Hematopoietic multipotent progenitor cell (in vitro differentiated cells): ENCODE results near the gene UBE2G1. TPM values are rescaled to one million over a fixed set of nuclear protein-coding genes. Genes with fewer than 3 reads are reported as not detected.

Experiments
- DNase-seq, 3 donors: peaks; one replicate each; pipeline ENCODE4 v3.0.0-alpha.2; 2011 to 2015; ENCODE audit warnings: low read depth in 2 of 3, low spot score in 2 of 3
- total RNA-seq: library from RNA; depleted of rRNA; stranded (reverse); fragments of >200 nt; gene quantifications from one replicate; pipeline ENCODE4 v1.2.3, GENCODE V29; 2012

The UBE2G1 gene
- total RNA-seq, 1 donor = 19.9 TPM

DNA sequence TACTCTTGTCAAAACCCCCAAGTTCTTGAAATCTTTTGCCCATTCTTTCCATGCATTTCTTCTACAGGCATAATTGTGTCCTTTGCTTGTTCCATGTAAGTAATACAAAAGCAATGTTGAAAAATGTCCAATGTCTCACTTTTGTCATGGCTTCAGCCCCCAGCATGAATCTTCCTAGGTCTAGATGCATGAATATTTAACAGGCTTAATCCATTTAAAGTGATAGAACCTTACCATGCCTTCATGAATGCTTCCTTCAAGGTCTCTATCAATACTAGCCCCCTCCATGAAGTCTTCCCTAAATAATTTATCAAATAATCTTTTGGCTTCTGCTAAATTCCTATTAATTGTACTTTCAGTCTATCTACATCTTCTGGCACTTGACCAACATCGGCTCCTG, 56.6 kb downstream of the UBE2G1 start:
- no peak for DNase-seq

DNA sequence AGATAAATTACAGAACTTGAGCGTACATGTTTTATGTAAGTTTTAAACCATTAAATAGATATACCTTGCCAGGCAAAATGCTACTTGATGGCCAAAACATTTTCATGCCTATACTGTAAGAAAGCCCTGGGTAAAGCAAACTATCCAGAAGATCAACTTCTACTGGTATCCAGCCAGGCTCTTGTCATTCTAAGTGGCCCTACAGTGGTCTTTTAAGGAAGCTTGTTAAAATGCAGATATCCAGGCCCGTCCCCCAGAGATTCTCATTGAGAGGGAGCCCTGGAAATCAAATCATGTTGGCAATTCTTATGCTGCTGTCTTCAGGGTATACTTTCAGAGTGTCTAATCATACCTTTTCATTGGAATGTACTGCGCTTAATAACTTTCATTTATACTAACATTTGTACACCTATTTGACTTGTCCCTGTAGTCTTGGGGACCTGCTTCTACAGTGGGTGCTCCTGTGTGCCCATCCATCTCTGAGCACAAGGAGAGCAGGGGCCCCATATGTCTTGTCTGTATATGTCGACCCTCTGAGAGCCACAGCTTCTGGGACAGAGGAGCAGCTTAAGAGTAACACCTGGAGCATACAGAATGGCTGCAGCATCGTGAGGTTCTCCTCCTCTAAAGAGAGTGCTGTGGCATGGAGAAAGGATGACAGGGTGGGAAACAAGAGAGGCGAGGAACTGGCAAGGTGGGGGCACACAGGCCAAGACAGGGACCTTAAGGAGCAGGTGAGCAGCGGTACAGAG, 59.1 kb downstream of the UBE2G1 start:
- no peak for DNase-seq

DNA sequence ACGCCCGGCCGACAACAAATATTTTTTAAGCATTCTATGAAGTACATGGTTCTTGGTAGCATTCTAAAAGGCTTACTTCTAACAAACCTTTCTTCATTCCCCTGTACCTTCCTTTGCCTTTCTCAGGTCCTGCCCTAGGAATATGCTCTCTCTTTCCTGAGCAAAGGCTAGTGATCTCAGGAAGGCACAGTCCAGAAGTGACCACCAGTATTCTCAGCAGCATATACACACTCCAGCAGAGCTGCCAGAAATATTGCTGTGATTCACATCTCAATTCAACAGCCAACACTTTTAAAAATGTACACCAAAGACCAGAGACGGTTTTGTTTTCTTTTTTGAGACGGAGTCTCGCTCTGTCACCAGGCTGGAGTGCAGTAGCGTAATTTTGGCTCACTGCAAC, 61.3 kb downstream of the UBE2G1 start:
- DNase-seq = no peak

DNA sequence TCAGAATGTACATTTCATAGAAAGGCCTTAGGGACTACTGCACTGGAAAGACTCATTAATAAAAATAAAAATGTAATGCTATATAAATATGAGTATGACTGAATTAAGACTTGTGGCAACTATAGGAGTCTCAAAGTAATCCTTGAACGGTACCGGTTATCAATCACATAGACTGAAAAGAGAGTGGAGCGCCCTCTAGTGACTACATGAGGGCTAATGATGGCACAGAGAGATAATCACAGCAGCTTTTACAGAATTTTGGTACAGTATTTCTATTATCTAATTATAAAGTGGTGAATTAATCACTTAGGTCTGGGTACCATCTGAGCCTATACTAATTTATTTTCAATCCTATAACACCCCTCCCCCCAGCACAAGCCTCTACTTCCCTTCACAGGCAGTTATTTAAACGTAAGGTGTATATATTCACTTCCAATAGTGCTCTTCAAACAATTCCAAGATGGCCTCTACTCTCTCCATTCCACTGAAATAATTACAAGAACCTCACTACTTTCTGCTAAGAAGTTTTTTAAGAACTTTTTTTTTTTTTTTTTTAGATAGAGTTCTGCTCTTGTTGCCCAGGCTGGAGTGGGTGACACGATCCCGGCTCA, 62.0 kb downstream of the UBE2G1 start:
- DNase-seq = peak; percentile 33 to 70 (median 41)

DNA sequence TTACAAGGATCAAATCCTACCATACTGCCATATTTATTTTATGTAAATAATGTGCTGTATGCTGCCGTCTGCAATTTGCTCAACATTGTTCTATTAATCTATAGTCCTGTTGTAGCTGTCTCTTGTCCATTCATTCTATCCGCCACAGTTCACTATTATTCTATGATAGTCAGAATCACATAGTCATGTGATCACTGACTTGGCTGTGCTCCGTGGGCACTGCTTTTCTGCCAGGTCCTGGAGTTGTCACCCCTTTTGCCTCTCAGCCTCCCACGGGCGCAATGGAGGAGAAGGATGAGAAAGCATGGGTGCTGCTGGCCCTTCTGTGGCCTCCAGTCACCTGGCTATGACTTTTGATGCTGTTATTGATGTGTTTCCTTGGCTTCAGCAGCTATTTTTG, 65.4 kb downstream of the UBE2G1 start:
- DNase-seq = no peak

DNA sequence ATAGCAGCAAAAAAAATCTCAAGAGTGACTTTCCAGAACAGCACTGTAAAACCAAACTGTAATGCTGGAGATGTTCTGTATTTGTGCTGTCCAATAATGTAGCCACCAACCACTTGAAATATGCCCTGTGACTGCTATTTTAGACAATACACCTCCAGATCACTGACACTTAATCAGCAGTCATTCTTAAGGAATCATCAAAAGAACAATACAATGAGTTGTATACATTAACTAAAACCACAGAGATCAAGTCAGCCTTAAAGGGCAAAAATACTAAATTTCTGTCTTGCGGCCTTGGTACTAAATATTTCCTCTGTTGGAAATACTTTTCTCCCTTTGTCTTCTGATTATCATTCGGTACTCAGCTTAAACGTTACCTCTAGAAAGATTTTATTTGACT, 69.1 kb downstream of the UBE2G1 start:
- no peak for DNase-seq

DNA sequence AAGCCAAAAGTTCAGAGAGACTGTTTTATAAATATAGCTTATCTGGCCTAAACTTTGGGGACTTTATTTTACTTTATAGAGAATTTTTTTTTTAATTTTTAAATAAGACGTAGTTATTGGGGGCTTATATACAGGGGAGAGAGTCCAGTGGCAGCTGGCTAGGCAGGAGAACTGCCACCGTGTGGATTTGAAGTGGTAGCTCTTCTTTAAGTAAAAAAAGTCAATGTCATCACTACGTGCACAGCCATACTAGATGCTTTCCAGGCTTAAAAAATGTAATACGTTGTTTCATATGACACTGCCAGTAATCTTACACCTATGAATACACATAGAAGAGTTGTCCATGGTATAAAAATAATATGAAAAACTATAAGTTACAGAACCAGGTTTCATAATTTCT, 70.8 kb downstream of the UBE2G1 start:
- no peak for DNase-seq

DNA sequence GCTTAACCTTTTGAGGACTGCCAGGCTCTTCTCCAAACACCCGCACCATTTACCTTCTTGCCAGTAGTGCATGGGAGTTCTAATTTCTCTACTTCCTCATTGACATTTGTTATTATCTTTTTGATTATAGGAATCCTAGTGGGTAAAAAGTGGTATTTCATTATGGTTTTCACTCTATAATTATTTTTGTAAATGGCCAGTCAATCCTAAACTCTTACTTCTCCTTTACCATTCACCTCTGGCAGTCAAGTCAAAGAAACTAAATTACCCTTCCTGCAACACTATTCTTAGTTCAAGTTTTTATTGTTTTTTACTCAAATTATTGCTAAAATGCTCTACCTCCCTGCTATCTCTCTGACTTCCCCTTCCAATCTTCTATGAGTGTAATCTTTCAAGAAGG, 72.9 kb downstream of the UBE2G1 start:
- DNase-seq = peak in 1 of 3 donors; percentile 7

DNA sequence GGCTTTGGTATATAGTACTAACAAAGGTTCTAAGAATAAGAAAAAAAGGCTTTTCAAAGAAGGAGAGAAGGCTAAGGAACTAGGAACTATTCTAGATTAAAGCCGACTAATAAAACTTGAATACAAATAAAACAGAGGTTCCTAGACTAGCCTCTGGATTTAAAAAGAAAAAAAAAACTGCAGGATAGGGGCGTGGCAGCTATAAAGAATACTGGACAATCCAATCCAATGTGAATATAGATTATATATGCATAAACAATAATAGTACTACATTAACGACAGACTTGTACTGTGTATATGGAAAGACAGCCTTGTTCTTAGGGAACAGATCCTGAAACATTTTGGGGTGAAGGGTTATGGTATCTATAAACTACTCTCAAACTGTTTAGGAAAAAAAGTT, 78.8 kb downstream of the UBE2G1 start:
- DNase-seq = no peak

DNA sequence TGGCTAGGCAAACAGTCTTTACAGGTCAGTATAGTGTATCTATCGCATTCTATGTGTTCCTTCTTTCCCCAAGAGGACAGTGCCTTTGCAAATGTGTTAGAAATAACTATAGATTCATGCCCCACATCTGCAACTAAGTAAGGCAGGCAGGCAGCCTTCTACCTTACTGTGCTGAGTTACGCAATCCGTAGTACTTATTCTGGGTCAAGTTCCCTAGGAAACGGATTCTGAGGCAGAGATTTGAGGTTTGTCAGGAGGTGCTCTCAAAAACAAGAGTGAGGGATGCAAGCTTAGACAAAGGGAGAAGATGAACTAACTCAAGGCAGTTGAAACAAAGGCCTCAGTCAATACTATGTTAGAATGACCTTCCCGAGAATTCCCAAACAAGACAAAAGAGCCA, 90.0 kb downstream of the UBE2G1 start:
- DNase-seq = no peak

DNA sequence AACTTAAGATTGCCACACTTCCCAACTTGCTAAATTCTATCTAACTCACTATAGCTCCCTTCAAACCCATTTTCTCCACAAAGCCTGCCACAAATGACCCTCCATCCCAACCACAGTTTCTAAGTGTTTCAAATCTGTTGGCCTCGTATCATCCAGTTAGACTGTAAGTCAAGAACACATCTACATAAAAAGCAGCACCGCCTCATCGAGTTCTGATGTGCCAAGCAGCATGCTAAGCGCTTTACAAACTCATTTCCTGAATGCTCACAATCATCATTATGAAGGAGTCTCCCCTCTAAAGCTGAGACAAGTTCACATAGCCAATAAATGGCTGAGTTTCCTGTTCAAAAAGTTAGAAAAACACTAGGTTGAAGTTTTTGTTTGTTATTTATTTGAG, 93.5 kb downstream of the UBE2G1 start:
- no peak for DNase-seq

DNA sequence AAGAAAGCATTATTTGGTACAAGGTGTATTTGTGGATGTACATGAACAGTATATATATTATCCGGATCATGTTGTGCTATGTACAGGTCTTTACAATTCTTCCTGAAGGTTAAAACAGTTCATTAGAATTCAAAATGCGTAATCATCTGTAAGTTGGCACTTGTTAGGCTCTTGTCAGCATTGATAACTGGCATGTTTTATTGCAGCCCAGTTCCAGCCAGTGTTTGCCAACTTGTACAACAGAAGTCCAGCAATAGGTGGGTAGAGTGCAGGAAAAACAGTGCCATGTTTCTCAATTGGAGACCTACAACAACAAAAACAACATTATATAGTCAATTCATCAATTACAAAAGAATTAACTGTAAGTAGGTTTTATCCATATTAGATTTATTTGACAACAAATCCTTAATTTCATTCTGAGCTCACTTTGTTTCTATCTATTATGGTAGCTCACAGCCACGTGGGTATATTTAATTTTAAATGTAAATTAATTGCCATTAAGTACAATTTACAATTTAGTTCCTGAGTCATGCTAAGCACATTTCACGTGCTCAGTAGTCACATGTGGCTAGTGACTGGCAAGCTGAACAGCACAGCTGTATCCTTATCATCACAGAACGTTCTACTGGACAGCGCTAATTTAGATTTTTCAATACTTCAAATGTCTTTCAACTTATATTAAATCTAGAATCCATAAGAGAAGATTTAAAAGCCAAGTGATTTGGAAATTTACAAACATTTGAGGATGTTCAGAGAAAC, 94.1 kb downstream of the UBE2G1 start:
- no peak for DNase-seq

DNA sequence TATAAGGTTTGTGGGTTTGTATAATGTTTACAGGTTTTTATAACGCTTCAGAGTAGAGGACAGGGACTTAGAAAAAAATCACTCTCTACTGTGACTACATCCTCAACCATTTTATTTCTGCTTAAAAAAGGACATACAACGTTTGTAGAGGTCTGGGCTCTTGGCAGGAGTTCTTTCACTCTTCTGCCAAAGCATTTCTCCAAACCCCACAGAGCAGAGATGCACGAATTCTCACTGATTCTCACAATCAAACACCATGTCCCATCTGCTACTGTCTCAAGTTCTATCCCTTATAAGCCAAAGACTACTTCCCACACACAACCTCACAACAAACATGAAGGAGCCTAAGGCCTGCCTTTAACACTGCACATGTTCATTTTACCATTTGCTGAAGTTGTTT, 95.7 kb downstream of the UBE2G1 start:
- DNase-seq = no peak

DNA sequence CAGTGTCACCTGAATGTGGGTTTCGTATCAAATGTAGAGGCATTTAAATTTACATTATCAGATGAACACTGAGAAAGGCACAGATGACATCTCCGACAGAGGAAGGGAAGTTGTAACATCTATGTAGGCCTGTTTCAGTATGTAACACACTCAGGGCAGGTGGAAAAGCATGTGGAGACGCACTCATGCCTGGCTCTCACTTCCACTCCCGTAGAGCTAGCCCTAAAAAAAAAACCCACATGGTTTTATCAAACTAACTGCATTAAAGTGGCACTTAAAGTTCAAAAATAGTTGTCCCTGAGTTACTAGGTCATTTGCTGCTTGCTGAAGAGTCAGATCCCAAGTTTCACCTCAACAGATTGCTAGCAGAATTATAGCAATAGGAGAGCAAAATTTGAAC, 96.6 kb downstream of the UBE2G1 start:
- DNase-seq = no peak

DNA sequence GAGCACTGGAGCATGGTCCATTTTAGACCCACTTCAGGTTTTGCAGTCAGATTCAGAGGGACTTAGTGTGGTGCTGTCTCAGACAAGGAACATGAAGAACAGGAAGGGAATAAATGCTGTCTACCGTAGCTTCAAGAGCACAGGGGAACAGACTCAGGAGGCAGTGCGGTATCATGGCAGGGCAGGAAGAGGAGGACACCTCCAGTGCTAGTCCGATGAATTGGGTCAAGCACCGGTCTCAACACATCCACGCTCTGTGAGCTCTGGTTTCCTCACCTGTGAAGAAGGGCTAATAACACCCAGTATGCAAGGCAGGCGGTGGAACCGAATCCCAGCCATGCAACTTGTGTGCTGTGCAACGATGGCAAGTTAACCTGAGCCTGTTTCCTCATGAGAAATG, 99.1 kb downstream of the UBE2G1 start:
- no peak for DNase-seq

DNA sequence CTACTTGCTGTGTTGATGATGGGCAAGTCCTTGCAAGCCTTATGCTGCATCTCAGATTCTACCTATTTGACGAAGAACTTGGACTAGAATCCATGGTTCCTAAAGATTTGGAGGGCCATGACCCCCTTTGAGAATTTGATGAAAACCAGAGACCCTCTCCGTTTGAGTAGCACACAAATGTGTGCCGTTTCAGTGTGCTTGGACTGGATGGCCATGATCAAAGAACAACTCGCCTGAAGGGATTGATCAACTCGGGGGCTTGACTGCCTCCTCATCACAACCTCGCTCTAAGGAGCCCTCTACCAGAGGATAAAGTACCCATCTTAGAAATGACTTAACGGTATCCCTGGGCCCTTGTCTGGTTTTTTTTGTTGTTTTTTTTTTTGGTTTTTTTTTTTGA, 99.9 kb downstream of the UBE2G1 start:
- DNase-seq = no peak

DNA sequence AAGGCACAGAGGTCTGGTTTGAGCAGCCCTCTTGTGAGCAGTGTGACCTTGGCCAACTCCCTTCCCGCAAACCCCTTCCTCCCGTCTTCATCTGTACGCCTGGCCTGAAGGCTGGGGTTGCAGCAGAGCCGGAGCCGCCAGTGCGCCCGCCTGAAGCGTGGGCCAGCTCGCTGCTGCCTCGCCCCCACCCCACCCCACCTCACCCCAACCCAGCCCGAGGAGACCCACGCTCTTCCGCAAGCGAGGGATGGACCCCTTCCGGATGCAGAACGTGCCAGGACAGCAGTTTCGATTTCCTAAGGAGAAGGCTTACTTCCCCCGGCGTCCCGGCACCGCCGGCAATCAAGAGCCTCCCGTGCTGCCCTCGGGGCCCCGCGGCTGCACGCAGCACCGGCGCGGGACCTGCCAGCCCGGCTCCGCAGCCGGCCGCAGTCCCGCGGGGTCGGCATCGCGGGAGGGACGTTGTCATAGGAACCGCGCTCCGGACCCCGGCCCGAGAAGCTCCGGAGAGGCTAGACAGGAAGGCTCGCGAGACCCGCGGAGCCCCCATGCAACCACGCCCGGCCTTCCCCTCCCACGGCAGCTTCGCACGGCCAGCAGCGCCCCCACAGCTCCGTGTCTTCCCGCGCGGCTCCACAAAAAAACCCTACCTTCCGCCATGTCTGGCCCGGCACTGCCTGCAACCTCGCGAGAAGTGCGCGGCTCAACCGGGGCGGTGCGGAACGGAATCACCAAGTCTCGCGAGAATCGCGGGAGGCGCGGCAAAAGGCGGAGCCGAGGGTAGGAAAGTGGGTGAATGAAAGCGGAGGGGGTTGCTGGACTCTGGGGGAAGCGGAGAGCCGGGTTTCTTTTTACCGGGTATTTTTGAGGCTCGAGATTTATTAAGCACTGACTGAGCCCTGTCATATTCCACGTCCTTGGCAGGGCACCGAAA, 102.9 kb downstream of the UBE2G1 start, which contains the start of gene ANKFY1:
ANKFY1 (minus strand) TSS at position 698 of the 934 bp plus-strand sequence; CDS start at position 660, 38 bp downstream.
- DNase-seq = peak; percentile 94 to 97 (median 97)

DNA sequence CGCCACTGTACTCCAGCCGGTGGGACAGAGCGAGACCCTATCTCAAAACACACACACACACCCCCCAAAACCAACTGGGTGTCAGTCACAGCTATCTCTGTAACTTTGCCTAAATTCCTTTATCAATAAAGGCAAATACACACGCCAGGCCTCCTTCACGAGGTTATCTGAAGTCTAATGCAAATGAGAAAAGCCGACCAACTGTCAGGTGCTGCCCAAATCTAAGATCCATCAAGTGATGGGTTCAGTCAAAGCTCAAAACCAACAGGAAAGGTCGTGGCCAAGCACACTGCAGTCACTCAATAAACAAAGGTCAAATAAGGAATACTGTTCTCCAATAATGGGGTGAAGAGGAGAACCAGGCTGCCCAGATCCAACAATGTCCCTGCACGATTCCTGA, 103.8 kb downstream of the UBE2G1 start:
- DNase-seq = no peak

DNA sequence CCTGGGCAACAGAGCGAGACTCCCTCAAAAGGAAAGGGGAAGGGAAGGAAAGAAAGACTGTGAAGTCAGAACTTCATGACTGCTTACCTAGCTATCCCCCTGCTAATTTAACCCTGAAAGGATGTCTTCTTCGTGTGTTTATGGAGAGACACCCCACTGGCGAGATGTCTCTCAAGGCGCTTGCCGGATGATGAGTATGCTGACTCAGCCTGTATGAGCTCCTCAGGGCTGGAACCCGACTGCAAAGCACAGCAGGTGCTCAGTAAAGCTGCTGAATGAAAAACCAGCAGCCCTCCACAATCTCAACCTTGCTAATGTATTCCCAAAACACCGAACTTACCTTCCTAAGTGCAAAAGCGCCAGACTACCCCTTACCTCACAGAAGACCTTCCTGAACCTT, 105.0 kb downstream of the UBE2G1 start:
- no peak for DNase-seq

DNA sequence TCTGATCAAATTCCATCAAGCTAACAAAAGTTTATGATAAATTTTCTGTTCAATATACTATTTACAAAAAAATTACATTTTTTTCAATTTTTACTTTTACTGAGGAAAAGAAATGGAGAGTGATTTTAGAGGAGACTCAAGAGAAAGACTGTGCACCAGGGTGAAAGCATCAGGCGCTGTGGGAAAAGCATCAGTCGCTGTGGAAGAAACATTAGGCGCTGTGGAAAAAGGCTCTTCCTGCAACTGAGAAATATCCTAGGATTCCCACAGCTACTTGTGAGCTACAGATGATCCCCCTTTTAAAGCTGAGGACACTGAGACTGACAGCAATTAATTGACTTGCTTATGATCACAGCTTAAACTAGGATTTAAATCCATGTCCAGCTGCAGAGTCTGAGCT, 107.6 kb downstream of the UBE2G1 start:
- no peak for DNase-seq

DNA sequence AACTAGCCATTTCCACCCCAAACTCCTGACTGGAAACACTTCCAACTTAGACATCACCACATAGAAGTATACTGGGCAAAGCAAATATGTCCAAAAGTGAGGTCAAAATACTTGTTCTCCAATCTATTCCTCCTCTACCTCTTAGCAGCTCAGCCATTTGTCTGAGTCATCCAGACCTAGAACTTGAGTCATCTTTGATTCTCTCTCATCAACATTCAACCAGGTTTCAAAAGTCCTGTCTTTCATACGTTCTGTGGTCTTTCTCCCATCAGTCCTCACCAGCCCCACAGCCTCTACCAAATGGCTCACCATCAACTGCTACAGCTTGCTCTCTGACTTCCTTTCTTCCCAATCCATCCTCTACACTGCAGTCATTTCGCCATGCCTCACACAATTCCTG, 109.5 kb downstream of the UBE2G1 start:
- DNase-seq = no peak
